Omental fat pad (tissue), 4 donors: Measurements from ENCODE around the gene DSCAML1. TPM values are rescaled to one million over a fixed set of nuclear protein-coding genes. Genes with fewer than 3 reads are reported as not detected.

ENCODE experiments used
- ATAC-seq: fragments of 150-250 bp; one replicate; pipeline ENCODE4 v1.9.1; 2016; ENCODE audit warnings: mild to moderate bottlenecking, moderate library complexity; ENCODE audit not compliant: low FRiP score
- DNase-seq: peaks from one replicate; pipeline ENCODE4 v3.0.0-alpha.2; 2019; ENCODE audit warnings: low spot score
- total RNA-seq, 4 donors: library from RNA; depleted of rRNA; stranded (reverse); fragments of >200 nt; gene quantifications; one replicate each; pipeline ENCODE4 v1.1.0, GENCODE V29; 2016
- TF ChIP-seq, protein P1 (sequence below), 3 donors: fragments of 450-650 bp; IDR thresholded peaks; one replicate each; pipeline ENCODE4 v1.5.1; 2016 to 2017; ENCODE audit warnings: antibody characterized with exemption in 3 of 3, mild to moderate bottlenecking in 3 of 3, moderate library complexity in 2 of 3

Gene DSCAML1
- total RNA-seq, 4 donors from 2014 or later, result 0.95 to 10.9 (median 3.9) TPM

DNA sequence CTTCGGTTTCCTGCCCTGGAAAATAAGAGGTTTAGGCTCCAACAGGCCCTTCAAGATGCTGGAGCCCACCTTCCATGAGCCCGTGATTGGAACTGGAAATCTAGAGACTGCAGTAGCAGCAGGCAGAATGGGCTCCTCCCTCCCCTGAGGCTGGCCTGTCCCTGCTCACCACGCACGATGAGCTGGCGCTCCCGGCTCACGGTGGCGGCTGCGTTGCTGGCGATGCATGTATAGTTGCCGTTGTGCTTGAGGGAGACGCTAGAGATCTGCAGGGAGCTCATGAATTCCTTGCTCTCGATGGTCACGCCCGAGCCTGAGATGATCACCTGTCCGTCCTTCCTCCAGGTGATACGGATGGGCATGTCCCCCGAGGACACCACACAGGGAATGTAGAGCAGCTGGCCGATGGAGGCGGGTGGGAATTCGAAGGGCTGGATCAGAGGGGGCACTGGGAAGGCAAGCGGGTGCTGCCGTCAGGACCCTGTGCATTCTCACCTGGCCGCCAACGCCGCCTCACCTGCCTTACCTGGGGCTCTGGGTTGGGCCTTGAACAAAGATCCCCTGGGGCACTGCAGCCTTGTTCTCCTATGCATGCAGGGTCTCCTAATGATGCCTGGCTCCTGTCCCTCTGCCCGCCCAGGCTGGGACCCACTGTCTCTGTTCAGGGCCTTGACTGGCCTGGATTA lies 291.6 kb downstream of the DSCAML1 start:
- DNase-seq, result no peak
- ATAC-seq, result no peak
- TF ChIP-seq, protein P1, sequence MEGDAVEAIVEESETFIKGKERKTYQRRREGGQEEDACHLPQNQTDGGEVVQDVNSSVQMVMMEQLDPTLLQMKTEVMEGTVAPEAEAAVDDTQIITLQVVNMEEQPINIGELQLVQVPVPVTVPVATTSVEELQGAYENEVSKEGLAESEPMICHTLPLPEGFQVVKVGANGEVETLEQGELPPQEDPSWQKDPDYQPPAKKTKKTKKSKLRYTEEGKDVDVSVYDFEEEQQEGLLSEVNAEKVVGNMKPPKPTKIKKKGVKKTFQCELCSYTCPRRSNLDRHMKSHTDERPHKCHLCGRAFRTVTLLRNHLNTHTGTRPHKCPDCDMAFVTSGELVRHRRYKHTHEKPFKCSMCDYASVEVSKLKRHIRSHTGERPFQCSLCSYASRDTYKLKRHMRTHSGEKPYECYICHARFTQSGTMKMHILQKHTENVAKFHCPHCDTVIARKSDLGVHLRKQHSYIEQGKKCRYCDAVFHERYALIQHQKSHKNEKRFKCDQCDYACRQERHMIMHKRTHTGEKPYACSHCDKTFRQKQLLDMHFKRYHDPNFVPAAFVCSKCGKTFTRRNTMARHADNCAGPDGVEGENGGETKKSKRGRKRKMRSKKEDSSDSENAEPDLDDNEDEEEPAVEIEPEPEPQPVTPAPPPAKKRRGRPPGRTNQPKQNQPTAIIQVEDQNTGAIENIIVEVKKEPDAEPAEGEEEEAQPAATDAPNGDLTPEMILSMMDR (IDR thresholded peaks at IDR 0.05), result no peak

DNA sequence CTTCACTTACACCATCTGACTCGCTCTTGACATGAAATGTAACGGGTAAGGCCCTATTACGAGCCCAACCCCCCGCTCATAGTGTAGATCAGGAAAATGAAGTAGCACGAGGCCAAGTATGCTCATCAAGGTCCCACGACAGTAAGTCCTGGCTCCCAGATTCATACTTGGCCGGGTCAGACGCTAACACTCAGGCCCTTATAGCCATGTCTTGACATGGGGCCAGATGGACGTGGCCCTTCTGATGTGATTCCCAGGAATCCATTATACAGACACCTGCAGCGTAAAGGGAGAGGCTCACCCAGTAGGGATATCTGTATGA lies 294.3 kb downstream of the DSCAML1 start:
- ATAC-seq, result no peak
- DNase-seq, result no peak
- TF ChIP-seq, protein P1 (IDR thresholded peaks at IDR 0.05), result no peak

DNA sequence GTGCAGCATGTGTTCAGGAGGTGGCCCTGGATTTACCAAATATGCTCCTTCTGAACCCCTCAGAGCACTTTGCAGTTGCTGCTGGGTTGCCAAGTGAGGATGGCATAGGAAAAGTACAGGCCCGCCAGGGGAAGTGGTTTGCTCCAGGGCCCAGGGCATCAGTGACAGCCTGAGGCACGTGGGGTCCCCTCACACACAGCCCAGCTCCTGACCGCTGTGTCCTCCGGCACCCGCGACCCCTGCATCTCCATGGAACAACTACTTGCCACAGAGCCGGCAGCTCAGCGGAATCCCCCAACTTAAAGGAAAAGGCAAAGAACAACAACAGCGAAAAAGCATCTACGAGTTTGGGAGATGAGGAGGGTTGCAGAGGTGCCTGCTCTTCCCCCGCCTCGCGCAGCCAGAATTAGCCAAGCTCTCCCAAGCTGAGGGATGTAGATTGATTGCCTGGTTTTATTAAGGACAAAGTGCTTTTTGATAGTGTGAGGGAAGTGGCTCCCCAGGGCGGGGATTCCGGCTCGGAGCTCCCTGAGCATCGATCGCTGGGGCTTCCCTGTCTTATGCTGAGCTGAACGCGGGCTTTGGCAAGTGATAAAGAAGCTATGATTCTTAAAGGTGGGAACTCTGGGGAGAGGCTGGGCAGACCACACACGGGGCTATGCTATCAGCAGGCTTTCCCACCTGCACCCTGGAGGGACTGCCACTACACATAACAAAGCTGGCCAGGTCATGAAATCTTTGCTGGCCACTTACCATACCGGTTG lies 294.8 kb downstream of the DSCAML1 start:
- ATAC-seq, result no peak
- TF ChIP-seq, protein P1 (IDR thresholded peaks at IDR 0.05), result no peak
- DNase-seq, result no peak

DNA sequence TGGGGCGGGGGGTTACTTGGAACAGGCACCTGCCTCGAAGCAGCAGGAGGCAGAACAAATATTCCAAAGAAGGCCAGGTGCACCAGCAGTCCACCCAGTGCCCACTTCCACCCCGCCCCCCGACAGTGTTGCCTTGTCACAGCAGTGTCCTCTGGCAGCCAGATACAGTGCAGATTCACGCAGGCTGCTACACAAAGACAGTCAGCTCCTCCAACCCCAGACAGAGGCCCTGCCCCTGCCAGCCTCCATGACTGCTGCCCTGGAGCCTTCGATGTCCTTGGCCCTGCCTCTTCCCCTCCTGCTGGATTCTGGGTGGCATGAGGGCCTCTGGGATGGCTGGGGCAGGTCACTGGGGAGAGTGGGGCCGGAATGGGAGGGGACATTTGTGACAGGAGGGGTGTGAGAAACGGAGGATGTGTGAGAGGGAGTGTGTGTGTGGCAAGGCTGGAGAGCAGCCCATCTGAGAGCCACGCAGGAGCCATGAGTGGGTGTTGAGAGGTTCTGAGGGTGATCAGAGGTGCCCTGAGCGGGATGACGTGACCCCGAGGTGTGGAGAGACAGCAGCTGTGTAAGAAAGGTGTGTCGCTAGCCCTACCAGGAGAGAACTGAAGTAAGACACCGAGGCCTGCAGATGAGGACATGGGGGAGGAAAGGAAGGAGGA lies 295.6 kb downstream of the DSCAML1 start:
- DNase-seq, result no peak
- TF ChIP-seq, protein P1 (IDR thresholded peaks at IDR 0.05), result no peak
- ATAC-seq, result no peak

DNA sequence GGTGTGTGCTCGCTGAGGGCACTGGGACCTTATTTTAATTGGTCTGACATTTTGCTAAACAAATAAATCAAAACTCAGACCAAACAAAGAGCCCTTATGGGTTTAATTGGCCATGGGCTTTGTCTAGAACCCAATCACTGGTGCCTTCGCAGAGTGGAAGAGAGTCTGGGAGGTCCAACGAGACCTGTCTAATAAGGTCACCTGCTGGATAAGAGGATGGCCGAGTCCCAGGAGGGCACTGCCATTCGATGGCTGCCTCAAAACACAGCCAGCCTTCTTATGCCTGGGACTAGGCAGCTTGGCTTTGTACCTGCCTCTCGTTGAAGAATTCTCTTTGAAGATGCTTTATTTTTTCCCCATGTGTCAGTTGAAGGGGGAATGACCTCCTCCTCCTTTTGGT lies 298.2 kb downstream of the DSCAML1 start:
- TF ChIP-seq, protein P1 (IDR thresholded peaks at IDR 0.05), result no peak
- DNase-seq (no peak), ATAC-seq (no peak)

DNA sequence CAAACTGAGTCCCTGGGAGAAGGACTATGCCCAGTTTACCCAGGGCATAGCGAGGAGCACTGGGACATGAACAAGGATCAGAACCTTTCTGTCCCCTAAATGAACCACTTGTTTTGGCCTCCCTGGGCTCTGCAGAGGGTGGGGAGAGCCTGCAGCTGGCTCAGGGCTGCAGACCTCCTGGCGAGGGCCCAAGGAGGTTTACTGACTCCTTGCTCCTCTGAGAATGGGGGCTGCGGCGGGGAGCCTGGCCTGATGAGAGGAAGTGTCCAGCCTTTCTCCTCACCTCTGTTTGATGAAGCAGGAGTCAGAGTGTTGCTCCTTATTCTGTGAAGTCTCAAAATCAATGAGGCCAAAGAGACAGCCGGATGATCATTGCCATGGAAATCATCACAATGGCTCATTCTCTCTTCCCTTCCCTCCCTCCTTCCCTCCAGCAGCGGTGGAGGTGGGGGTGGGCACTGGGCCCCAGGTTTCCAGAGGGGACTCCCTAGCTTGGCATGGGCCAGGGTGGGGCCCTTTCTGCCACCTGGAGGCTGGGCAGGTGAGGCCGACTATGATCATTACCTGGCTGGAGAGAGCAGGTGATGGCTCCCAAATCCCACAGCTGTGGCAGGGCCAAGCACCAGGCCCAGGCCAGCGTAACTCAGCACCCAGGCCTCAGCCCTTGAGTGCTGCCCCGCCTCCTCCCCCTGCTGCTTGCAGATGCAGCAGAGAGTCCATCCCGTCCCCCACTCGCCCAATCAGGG lies 299.6 kb downstream of the DSCAML1 start:
- TF ChIP-seq, protein P1 (IDR thresholded peaks at IDR 0.05), result no peak
- DNase-seq (no peak), ATAC-seq (no peak)
